ENCODE data around the gene SLC29A3. TPM values are rescaled to one million over a fixed set of nuclear protein-coding genes. Genes with fewer than 3 reads are reported as not detected.

Gene SLC29A3
- 1 to 10 TPM in 3 of 4 donors, not detected in 1; 1.9 to 4.4 (median 2.8) TPM for total RNA-seq

DNA sequence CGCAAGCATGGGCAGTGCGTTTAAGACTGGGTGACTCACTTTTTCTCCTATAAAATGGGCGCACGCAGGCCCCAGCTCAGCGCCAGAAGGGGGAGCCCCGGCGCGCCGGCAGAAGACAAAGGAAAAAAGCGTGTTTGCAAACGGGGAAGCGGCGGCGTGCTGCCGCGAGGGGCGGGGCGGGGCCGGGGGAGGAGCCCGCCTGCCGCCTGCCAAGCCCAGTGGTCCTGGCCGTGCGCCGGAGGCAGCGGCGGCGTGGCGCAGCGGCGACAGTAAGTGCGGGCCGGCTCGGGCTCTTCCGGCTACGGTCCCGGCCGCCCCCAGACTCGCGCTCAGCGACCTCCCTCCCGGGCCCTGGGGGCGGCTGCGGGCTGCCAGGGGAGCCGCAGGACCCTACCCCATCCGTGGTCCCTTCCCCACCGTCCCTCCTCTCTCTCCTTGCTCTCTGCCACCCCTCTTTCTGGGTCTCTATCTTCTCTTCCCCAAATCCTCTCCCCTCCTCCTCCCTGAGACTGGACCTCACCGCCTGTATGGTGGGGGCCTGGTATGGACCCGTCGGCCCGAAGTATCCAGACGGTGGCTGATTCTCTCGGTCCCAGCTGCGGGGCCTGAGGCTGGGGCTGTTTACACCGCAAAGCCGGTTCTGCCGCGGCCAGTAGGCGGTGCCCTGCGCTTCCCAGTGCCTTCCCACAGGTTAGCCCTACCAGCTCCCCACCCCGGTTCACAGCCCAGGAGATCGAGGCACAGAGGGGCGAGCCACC, at the start of gene SLC29A3:
TSS of gene SLC29A3 (plus strand) at position 218 of the 758 bp plus-strand sequence. CDS start at position 269, 51 bp downstream.
- DNase-seq = peak; percentile 81 to 90 (median 86)
- peak within 1 kb of the TSS; percentile 63 to 89 (median 76) for H3K27ac ChIP-seq
- TF ChIP-seq POLR2A (IDR thresholded peaks at IDR 0.05) = peak; percentile 53 to 58
- TF ChIP-seq, protein P1, sequence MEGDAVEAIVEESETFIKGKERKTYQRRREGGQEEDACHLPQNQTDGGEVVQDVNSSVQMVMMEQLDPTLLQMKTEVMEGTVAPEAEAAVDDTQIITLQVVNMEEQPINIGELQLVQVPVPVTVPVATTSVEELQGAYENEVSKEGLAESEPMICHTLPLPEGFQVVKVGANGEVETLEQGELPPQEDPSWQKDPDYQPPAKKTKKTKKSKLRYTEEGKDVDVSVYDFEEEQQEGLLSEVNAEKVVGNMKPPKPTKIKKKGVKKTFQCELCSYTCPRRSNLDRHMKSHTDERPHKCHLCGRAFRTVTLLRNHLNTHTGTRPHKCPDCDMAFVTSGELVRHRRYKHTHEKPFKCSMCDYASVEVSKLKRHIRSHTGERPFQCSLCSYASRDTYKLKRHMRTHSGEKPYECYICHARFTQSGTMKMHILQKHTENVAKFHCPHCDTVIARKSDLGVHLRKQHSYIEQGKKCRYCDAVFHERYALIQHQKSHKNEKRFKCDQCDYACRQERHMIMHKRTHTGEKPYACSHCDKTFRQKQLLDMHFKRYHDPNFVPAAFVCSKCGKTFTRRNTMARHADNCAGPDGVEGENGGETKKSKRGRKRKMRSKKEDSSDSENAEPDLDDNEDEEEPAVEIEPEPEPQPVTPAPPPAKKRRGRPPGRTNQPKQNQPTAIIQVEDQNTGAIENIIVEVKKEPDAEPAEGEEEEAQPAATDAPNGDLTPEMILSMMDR (IDR thresholded peaks at IDR 0.05) = peak; percentile 30 to 65 (median 57)
- H3K4me3 ChIP-seq = peak within 1 kb of the TSS; percentile 68 to 85 (median 77)
- no peaks in the 10 kb centered on the region for H3K27me3 ChIP-seq
- no peaks in the 10 kb centered on the region for H3K9me3 ChIP-seq
- H3K4me1 ChIP-seq = peaks cover 0 to 12% (median 7%) of the 10 kb centered on the region in 4 donors
- no peaks in the 10 kb centered on the region for H3K36me3 ChIP-seq

DNA sequence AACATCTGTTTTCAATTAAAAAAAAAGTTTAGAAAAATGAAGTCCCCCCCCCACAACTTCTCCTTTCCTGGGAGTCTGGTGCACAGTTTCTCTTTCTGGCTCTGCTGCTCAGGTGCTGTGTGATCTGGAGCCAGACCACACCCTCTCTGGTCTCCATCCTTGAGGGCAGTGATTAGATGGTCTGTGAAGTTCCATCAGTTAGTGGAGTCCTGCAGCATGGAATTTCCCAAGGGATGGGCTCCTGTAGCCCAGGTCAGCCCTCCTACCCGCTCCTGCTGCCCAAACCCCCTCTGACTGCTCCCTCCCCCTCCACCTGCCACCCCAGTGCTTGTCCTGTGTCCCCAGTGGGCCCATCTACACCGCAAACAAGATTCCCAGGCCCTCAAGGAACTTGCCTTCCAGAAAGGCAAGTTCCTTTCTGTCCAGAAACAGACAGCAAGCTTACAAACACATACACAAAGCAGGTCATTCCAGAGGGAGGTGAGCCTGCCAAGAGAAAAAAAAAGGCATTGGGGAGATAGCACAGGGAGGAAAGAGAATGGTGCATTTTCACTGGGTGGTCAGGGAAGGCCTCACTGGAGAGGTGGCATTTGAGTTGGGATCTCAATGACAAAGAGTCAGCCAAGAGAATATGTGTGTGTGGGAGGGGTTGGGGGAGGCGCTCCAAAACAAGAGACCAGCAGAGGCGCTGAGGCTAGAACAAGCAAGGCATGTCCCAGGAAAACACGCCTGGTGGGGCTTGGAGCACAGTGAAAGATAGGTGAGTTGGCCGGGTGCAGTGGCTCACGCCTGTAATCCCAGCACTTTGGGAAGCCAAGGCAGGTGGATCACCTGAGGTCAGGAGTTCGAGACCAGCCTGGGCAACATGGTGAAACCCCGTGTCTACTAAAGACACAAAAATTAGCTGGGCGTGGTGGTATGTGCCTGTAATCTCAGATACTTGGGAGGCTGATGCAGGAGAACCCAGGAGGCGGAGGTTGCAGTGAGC, 49.5 kb upstream of the SLC29A3 start:
- Histone ChIP-seq H3K4me1 (peaks cover 0 to 14% (median 0%) of the 10 kb centered on the region in 4 donors), H3K27me3 (no peaks in the 10 kb centered on the region), H3K36me3 (no peaks in the 10 kb centered on the region), H3K4me3 (no peak overlapping the region), H3K9me3 (no peaks in the 10 kb centered on the region), H3K27ac (no peak overlapping the region)
- no peak for DNase-seq
- TF ChIP-seq, protein P1 (IDR thresholded peaks at IDR 0.05) = no peak
- TF ChIP-seq POLR2A (IDR thresholded peaks at IDR 0.05) = no peak

DNA sequence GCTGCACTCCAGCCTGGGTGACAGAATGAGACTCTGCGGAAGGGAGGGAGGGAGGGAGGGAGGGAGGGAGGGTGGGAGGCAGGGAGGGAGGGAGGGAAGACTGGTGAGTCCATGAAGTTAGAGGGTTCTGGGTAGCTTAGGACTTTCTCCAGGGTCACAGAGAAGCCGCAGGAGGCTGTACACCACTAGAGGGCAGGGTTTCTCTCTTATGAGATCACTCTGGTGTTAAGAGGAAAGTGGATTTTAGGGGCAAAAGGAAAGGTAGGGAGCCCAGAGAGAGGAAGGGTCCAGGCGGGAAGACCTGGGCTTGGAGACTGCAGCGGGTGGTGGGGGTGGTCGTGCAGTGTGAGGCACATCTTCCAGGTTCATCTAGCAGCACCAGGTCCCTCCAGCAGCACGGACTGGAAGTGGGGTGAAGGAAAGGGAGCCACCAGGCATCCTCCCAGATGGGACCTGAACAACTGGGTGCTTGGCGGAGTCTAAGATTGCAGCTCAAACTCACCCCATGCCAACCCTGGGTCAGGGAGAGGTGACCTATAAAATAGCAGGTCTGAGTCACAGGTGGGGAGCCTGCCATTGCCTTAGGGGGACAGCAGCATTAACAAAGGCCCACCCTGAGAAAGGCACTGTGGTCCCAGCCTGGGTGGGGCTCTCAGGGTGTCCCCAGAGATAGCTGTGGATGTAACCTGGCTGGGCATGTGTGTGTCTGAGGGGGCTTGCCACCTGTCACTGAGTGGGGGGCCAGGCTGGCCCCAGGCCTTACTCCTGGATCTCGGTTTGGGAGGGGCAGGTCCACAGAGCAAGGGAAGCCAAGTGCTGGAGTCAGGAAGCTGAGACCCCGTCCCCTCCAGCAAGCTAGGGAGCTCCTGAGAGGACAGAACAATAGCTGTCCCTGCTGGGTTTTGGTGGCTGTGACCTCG, 48.5 kb upstream of the SLC29A3 start:
- H3K9me3 ChIP-seq = no peaks in the 10 kb centered on the region
- H3K4me3 ChIP-seq = no peak overlapping the region
- peak in 2 of 3 donors; percentile 31 to 80 for DNase-seq
- no peak overlapping the region for H3K27ac ChIP-seq
- peaks cover 0 to 13% (median 0%) of the 10 kb centered on the region in 4 donors for H3K4me1 ChIP-seq
- no peaks in the 10 kb centered on the region for H3K27me3 ChIP-seq
- no peak for TF ChIP-seq POLR2A (IDR thresholded peaks at IDR 0.05)
- TF ChIP-seq, protein P1 (IDR thresholded peaks at IDR 0.05) = peak in 5 of 6 experiments; percentile 20 to 62 (median 58)
- no peaks in the 10 kb centered on the region for H3K36me3 ChIP-seq

DNA sequence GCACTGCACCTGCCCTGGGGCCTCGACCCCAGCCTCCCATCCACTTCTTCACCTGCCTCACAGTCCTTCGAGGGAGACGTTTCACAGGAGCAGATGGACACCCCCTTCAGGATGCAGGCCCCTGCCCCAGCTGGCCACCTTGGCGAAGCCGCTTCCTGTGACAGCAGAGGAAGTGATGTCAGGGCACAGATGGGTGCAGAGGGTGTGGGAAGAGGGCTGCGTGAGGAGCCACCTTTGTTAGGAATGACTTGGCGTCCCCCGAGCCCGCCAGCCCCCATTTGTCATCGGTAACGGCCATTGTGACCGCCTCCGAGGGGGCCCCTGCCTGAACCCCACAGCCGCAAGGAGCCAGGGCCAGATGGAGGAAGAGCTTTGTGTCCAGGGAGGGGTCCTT, 47.4 kb upstream of the SLC29A3 start:
- Histone ChIP-seq H3K4me3 (no peak overlapping the region), H3K9me3 (no peaks in the 10 kb centered on the region), H3K27me3 (no peaks in the 10 kb centered on the region), H3K4me1 (peaks cover 0 to 4% (median 0%) of the 10 kb centered on the region in 4 donors), H3K36me3 (no peaks in the 10 kb centered on the region), H3K27ac (no peak overlapping the region)
- DNase-seq = no peak
- no peak for TF ChIP-seq POLR2A (IDR thresholded peaks at IDR 0.05)
- TF ChIP-seq, protein P1 (IDR thresholded peaks at IDR 0.05) = no peak
